ENCODE measurements around the gene MYO1E. TPM values are rescaled to one million over a fixed set of nuclear protein-coding genes. Genes with fewer than 3 reads are reported as not detected.

MYO1E gene
- total and polyA plus RNA-seq, 2 of the 8 experiments (the other 6 are each of a cell fraction or from before 2014, with no cell fraction given) = 19.6 to 142 TPM

- no peak for DNase-seq (ENCODE audit: low read depth in 1 of 2, low spot score in 2 of 2)
- Histone ChIP-seq H3K56ac (replicated peaks; ENCODE audit: insufficient read length, low read depth, low read length) (no peak overlapping the region), H4K91ac (replicated peaks; ENCODE audit: insufficient read length, low read length) (no peak overlapping the region), H3K23me2 (ENCODE audit: low read depth, low read length) (no peaks in the 10 kb centered on the region), H3K4me1 (replicated peaks in 1 of 4; ENCODE audit: control insufficient read depth in 3 of 4, insufficient read depth in 4 of 4, low read length in 3 of 4) (peaks cover 1 to 7% (median 4%) of the 10 kb centered on the region in 4 experiments; a peak in 4 of 7 replicates), H3K4me2 (ENCODE audit: insufficient read depth in 1 of 2, low read depth in 2 of 2, low read length in 2 of 2) (no peak overlapping the region), H2BK15ac (ENCODE audit: low read length) (no peak overlapping the region), H3K4me3 (ENCODE audit: extremely low read depth in 1 of 4, insufficient read depth in 2 of 4, low read depth in 3 of 4, low read length in 4 of 4) (no peak overlapping the region), H3K27me3 (replicated peaks in 1 of 4; ENCODE audit: control insufficient read depth in 3 of 4, extremely low read depth in 1 of 4, insufficient read depth in 3 of 4, low read length in 3 of 4) (no peaks in the 10 kb centered on the region), H3K9me3 (ENCODE audit: insufficient read depth in 2 of 2, low read depth in 1 of 2, low read length in 1 of 2) (no peaks in the 10 kb centered on the region), H2BK12ac (ENCODE audit: low read depth, low read length) (no peak overlapping the region), H3K18ac (ENCODE audit: extremely low read depth, low read length) (no peak overlapping the region), H2BK20ac (ENCODE audit: low read length) (no peak overlapping the region), H3K23ac (ENCODE audit: insufficient read length) (no peak overlapping the region), H3K27ac (ENCODE audit: low read depth, low read length) (no peak overlapping the region), H3K9ac (replicated peaks in 1 of 4; ENCODE audit: extremely low read depth in 1 of 4, low read depth in 3 of 4, low read length in 3 of 4) (no peak overlapping the region), H2BK5ac (ENCODE audit: low read depth, low read length) (no peak overlapping the region), H2BK120ac (replicated peaks; ENCODE audit: low read depth, low read length) (no peak overlapping the region), H3K79me1 (ENCODE audit: low read depth, low read length) (peaks cover 11% of the 10 kb centered on the region), H4K5ac (ENCODE audit: insufficient read length, low read depth, low read length) (no peak overlapping the region), H4K20me1 (replicated peaks in 1 of 2; ENCODE audit: control insufficient read depth in 1 of 2, insufficient read depth in 2 of 2, low read length in 2 of 2) (peaks cover 0 to 9% of the 10 kb centered on the region in 2 experiments), H2AFZ (ENCODE audit: low read length) (no peak overlapping the region), H3K36me3 (ENCODE audit: control insufficient read depth in 2 of 4, insufficient read depth in 4 of 4, low read length in 3 of 4) (no peaks in the 10 kb centered on the region), H4K8ac (ENCODE audit: extremely low read depth, insufficient read depth, low read length) (no peak overlapping the region), H3K14ac (ENCODE audit: insufficient read length) (no peak overlapping the region), H3K79me2 (ENCODE audit: control insufficient read depth in 1 of 2, insufficient read depth in 2 of 2, low read length in 2 of 2) (peaks cover 4 to 67% of the 10 kb centered on the region in 2 experiments), H2AK5ac (ENCODE audit: low read depth, low read length) (no peak overlapping the region), H3K4ac (replicated peaks; ENCODE audit: insufficient read length, low read depth, low read length) (no peak overlapping the region)
- 79% methylated on average over 5 of the region's 5 CpGs; no CpG with 5 or more reads in 1 of the 2 experiments for whole genome bisulfite sequencing, 2 experiments (ENCODE audit: extremely low coverage in 1 of 2, insufficient coverage in 1 of 2, insufficient read length in 1 of 2, insufficient replicate concordance in 2 of 2, low coverage in 1 of 2, low lambda C conversion rate in 2 of 2, missing lambda C conversion rate in 1 of 2)
- CTCF ChIA-PET (ENCODE audit: partially characterized antibody) = interaction anchor here (0.6 to 1.3 kb wide), 3 partner anchors 14 to 1625 kb away, joined by 3 to 5 read pairs (median 4); no protein-coding TSS in a partner anchor
- POLR2A ChIA-PET (ENCODE audit: partially characterized antibody) = no interaction called here
- no peak for FAIRE-seq
- no peak for TF ChIP-seq CHD2 (IDR thresholded peaks at IDR 0.05; ENCODE audit: low read length)
- no peak for TF ChIP-seq EGR1 (IDR thresholded peaks at IDR 0.05; ENCODE audit: borderline replicate concordance, low read depth, low read length)
- no peak for TF ChIP-seq POLR2AphosphoS5 (IDR thresholded peaks at IDR 0.05; ENCODE audit: low read depth, low read length)
- TF ChIP-seq JUND (IDR thresholded peaks at IDR 0.05; ENCODE audit: low read length) = no peak
- TF ChIP-seq TBP (IDR thresholded peaks at IDR 0.05; ENCODE audit: low read depth, low read length) = no peak
- no peak for TF ChIP-seq PHF8 (conservative IDR thresholded peaks at IDR 0.05; ENCODE audit: low read depth, low read length)
- no peak for TF ChIP-seq SIN3A (conservative IDR thresholded peaks at IDR 0.05 in 1 of 2, IDR thresholded peaks at IDR 0.05 in 1 of 2; ENCODE audit: low read depth in 1 of 2, low read length in 2 of 2)
- TF ChIP-seq RXRA (IDR thresholded peaks at IDR 0.05; ENCODE audit: insufficient read depth, low read depth, low read length) = no peak
- TF ChIP-seq TAF1 (IDR thresholded peaks at IDR 0.05; ENCODE audit: low read depth, low read length) = no peak
Measured at GRCh38 chr15:59309405-59309804, 63.3 kb downstream of the MYO1E start.
